Hypothalamus (tissue), 51 donors: ENCODE results near the gene BTBD10.
A peak's percentile ranks its signal among the peaks of the same experiment; 100 is the strongest.

ENCODE experiments used
- DNase-seq, 51 donors: peaks; one replicate each; lab custom pipeline; 2025; lab: John Stamatoyannopoulos, UW

BTBD10 gene

DNA sequence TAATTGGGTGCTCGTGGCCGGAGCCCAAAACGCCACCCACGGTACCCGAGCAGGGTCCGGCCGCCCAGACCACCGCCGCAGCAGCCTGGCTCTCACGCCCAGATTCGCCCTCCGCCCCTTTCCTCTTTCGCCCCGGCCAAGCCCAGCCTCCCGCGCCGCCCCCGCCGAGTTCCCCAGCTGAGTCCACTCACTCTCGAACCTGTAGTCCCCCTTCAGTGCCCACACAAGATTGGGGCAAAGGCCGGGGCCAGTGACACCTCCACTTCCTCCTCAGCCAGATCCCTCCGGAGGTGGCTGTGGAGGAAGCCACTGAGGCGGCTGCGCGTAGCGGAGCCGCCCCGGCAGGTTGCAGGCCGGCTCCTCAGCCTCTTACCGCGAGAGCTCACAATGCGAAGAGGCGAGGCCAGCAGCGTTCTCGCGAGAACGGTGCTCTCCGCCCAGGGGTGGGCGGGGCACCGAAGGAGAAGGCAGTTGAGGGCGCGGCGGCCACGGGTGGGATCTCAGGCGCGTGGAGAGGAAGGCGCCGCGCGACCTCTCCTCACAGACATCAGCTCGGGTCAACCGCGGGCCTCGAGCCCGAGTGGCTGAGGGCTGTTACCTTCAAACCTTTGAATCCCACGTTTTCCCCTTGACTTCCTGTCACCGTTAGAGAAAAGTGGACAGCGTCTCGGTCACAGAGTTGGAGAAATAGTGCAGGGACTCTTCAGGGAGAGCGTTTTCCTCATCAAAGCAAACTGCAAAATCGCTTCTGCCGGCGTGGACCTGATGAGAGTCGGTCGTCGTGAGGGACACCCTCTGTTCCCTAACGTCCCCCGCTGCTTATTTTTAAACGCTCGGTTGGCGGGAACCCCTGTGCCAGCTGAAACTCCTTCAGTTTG, at the start of gene BTBD10:
TSS of gene BTBD10 (minus strand) at position 322 of the 878 bp plus-strand sequence. CDS start 18,098 bp downstream, outside the sequence.
- DNase-seq: peak; percentile 49 to 94 (median 83)

DNA sequence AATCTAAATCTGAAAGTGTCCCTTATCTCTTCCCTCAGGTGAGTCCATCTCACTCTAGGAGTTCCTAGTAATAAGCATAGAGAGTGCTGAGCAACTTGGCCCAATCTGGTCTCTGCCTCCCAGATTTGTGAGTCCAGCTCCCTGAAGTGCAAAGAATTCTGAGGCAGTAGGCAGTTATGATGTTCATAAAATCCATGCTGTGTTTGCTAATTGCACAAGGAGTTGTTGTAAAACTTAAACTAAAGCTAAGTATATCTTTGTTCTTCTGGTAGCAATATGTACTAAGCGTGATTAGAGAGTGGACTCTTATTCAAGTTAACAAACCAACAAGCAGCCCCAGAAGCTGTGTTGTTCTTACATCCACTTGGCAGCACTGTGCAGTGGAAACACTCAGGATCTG, 40.4 kb upstream of the BTBD10 start:
- DNase-seq: no peak

DNA sequence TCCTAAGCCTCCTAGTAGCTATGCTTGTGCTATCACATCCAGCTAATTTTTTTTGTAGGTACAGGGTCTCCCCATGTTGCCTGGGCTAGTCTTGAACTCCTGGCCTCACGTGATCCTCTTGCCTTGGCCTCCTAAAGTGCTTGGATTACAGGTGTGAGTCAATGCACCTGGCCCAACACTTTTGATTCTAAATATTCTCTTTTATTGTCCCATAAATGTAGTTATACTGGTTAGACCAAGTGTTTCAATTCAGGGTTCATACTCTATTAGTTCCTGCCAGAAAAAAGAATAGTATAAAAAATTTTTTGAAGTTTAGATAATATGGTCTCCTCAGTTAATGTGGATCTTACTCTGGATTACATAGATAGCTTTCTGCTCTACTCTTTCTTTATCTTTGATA, 39.5 kb upstream of the BTBD10 start:
- DNase-seq: no peak

DNA sequence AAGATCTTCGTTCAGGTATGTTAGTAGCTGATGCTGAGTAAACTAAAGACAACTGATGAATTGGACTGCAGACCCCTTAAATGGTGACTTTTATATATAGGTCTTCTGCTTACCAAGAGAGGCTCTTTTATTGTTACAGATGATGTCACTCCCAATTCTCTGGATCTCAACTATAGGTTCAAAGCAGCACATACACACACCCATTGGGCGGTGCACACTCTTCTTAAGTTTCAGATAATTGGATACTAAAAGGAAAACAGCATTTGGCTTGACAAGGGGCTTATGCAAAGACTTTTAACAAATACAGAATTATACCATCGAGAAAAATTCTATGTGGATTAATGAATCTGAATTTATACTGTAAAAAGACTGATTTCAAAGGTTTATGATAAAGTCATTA, 32.9 kb upstream of the BTBD10 start, which contains the start of gene PTH:
TSS of gene PTH (minus strand) at position 69 of the 400 bp plus-strand sequence. CDS start 3,142 bp downstream, outside the sequence.
- no peak for DNase-seq

DNA sequence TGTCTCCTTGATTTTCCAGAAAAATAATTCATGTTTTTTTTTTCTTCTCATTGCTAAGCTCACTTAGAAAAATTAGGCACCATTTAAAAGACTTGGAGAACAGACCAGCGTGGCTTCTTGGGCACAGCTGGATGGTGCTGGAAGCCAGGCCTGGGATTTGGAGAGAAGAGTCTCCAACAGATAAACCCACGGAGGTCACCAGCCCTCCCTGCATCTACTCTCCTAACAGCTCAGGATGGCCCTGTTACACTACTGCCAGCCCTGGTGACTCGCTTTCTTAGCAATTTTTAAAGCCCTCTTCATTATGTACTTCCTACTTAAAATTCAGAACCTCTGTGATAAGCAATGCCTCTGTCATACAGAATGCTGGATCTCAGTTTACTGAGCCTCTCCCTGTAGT, 31.0 kb upstream of the BTBD10 start:
- no peak for DNase-seq

DNA sequence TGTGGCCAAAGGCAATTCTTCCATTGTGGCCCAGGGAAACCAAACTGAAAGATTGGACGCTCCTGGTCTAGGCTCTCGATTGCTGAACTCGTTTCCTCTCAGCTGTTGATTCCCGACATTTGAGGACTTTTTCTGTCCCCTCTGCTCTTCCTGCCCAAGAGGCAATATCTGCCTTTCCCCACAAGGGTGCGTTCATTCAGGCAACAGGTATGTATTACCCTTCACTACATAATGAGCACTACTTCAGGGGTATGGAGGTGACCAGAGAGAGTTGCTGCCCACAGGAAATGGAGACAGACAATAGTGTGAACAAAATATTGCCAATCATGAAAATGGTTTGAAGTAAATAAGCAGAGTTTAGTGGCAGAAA, 24.6 kb upstream of the BTBD10 start:
- DNase-seq: no peak

DNA sequence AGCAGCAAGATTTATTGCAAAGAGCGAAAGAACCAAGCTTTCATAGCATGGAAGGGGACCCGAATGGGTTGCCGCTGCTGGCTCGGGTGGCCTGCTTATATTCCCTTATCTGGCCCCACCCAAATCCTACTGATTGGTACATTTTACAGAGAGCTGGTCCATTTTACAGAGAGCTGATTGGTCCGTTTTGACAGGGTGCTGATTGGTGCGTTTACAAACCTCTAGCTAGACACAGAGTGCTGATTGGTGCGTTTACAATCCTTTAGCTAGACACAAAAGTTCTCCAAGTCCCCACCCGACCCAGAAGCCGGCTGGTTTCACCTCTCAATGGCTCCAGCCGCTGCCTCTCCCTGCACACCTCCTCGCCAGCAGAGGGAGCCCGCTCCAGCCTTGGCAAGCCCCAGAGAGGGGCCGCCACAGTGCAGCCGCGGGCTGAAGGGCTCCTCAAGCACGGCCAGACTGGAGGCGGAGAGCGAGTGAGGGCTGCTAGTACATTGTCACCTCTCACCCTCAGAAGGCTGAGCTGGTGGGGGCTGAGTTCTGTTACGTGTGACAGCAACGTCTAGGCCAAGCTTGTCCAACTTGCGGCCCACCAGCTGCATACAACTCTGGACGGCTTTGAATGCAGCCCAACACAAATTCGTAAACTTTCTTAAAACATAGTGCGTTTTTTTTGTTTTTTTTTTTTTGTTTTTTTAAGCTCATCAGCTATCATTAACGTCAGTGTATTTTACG, 24.1 kb upstream of the BTBD10 start:
- peak in 4 of 51 donors; percentile 4 to 25 (median 12) for DNase-seq

DNA sequence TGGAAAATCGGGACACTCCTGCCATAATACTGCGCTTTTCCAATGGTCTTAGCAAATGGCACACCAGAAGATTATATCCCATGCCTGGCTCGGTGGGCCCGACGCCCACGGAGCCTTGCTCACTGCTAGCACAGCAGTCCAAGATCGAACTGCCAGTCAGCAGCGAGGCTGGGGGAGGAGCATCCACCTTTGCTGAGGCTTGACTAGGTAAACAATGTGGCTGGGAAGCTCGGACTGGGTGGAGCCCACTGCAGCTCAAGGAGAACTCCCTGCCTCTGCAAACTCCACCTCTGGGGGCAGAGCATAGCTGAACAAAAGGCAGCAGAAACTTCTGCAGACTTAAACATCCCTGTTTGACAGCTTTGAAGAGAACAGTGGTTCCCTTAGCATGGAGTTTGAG, 17.2 kb upstream of the BTBD10 start:
- no peak for DNase-seq

DNA sequence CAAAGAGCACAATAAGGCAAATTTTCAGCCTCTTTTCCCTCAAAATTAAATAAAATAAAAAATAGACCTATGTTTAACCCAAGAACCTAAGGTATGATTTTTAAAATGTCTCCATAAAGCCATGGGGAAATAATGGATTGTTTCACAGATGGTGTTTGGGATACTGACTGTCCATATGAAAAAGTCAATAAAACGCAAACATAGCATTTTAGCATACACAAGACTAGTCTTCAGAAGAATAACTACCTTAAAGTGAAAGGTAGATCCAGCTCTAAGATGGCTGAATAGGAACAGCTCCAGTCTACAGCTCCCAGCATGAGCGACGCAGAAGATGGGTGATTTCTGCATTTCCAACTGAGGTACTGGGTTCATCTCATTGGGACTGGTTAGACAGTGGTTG, 16.7 kb upstream of the BTBD10 start:
- no peak for DNase-seq

DNA sequence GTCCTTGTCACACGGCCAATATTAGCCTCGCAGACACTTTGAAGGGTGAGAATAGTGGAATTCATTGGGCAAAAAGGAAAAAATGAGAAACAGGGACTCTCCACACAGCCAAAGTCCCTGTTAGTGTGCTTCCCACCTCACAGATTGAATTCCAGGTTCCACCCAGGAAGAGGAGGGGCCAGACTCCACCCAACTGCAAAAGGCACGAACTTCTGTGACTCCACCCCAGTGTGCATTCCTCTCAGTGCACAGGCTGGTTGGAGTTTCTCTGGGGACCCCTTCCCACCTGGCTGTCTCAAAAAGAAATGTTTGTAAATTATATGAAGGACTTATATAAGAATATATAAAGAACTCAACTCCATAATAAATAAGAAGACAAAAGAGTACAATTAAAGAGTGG, 12.1 kb upstream of the BTBD10 start:
- DNase-seq: no peak

DNA sequence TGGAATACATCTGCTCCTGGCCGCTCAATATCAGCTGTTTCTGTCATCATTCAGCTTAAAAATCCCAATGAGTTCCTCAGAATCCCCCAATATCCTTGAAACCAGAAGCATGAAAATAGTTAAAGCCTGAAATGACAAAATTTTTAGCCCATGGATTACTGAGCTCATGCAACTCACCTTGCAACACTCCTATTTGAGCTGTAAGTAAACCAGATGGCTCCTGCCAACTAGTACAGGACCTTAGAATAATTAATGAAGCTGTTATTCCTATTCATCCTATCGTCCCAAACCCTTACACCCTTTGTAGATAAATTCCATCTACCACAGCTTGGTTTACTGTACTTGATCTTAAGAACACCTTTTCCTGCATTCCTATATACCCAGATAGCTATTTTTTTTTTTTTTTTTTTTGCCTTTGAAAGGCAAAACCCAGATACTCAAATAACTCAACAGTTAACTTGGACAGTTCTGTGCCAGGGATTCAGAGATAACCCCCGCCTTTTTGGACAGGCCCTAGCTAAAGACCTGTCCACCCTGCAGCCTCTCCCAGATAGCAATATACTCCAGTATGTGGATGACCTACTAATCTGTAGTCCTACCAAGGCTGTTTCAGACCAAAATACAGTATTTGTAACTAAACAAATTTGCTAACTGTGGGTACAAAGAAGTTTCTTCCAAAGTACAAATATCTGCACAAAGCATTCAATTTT, 10.1 kb upstream of the BTBD10 start:
- no peak for DNase-seq

DNA sequence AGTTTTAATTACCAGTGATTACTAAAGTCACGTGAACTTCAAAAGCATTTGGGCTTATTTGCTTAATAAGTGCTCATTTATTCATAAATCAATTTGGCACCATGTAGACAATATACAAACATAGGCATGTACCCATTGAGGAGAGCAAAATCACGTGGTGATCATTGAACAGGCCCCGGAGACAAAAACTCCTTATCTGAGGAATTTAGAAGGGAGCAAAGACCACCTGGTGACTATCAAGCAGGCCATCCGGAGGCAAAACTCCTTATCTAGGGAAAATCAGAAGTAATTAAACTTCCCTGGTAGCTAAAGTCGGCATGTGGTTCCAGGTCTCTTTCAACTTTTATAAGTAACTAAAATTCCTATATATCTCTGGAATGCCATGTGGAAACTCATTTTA, 5.7 kb upstream of the BTBD10 start:
- DNase-seq: no peak

DNA sequence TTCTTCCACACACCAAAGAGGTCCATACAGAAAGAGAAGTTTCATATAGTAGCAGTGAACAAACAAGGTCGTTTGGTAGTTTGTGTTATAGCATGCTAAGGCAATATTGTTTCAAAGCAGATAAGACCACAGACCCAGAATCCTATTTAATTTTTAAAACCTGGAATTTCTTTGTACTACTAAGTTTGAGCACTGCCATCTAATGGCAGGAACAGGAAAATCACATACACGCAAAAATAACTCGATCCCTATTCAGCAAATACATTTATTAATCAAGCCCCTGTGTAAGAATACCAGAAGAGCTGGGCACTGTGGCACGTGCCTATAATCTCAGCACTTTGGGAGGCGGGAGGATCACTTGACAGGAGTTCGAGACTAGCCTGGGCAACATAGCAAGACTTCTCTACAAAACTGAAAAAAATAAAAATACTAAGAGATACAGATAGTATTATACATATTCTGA, 2.9 kb upstream of the BTBD10 start:
- DNase-seq: peak in 2 of 51 donors; percentile 12 to 35

DNA sequence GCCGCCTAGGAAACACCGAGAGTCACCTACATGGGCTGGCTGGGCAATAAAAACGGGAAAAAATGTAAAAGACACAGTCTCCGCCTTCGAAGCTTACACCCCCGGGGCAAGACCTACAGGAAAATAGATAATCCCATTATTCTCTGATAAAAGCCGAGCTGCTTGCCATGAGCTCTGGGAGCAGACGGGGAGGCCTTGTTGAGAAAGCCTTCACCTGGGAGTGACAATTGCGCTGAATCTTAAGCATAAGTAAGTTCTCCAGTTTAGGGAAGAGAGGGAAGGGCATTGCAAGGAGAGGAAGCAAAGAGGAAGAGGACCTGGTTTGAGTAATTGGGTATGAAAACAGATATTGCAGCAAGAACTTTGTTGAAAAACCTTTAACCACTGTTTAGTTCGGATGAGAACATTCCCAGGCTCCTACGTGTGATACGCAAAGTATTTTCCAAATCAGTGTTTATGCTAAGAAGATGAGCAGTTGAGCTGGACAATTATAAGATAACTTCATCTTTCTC, 813 bp upstream of the BTBD10 start:
- DNase-seq: peak in 1 of 51 donors; percentile 16

DNA sequence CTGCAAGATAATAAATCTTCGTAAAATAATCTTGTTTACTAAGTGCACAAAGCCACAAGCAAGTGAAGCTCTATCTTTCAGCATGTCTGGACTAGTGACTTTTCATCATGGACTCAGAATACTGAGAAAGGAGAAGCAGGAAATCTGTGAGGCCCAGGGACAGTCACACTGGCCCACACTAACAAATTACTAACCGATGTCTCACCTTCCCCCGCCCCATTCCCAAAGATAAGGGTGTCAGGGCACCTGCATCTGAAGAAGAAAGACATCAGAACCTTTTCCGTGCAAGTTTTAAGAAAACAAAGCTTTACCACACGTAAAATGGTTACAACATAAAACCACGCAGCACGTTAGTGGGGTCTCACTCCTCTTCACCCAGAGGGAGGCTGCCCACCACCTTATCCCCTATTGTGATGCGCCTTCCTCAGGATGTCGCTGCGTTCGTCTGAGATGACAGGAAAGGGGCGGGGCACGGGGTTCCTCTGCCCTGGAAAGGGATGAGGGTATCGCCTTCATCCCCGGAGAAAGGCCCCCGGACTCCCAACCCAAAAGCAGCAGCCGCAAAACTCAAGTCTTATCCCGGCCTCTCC, 616 bp downstream of the BTBD10 start:
- peak in 23 of 51 donors; percentile 36 to 81 (median 58) for DNase-seq

DNA sequence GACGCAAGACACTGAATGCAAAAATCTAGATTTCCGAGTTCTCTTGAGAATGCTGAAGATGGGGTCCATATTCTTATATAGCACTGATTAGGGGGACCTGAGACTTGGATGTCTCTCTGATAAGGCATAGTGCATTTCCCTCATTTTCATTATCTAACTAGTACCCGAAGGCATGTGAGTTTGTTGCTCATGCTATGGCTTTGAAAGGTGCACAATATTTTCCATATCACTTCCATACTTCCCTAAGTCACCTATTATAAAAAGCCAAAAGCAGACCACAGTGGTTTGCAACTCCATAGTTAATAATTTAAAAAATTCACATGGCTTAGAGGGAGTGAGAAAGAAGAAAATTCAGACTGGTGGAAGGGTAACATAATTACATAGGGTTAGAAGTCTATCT, 1.7 kb downstream of the BTBD10 start:
- DNase-seq: no peak

DNA sequence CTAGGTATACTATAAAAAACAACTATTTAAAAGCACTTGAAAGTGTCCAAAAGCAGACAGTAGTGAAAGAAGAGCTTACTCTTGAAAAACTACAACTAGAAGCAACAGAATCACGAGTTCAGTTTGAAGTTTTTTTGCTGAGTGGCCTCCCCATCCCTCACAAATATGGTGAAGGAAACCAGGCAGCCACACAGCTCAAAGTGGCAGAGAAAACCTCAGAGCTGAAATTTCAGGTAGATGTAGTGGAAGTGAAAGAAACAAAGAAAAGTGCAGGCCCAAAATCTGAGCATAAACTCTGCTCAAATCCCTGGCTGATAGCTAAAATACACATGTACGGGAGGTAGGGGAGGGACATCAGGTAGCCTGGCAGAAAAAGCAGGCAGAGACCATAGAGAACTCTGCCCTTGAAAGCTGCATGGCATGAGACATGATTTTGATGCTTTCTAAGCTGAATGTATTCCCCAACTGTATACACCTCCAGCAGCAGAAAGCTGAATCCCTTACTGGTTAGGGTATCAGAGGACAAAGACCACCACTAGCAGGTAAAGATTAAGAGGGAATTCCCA, 12.1 kb downstream of the BTBD10 start:
- DNase-seq: no peak

DNA sequence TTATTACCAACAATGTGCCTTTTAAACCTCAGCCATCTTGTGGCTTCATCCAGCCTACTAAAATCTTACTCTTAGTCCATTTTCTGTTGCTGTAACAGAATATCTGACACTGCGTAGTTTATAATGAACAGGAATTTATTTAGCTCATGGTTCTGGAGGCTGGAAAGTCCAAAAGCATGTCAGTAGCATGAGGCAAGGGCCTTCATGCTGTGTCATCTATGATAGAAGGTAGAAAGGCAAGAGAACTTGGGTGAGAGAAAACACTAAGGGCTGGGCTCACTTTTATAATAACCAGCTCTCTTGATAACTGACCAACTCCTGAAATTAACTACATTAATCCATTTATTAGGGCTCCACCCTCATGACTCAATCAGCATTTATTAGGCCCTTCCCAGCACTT, 13.5 kb downstream of the BTBD10 start:
- DNase-seq: no peak

DNA sequence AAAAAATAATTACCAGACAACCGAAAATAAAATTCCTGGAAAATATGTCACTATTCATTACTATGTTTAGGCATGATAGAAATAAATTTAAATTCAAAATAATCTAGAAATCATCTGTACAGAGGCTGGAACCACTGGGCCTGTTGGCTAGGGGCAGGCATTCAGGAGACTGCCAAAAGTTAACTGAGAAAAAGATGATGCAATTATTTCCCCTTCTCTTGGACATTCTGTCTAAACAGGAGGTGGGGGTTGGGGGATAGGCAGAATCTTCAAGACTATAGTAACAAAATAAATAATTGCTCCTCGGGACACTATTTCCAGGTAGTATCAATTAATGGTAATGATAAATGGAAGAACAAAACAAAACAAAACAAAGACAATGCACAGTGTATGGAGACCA, 14.1 kb downstream of the BTBD10 start:
- no peak for DNase-seq

DNA sequence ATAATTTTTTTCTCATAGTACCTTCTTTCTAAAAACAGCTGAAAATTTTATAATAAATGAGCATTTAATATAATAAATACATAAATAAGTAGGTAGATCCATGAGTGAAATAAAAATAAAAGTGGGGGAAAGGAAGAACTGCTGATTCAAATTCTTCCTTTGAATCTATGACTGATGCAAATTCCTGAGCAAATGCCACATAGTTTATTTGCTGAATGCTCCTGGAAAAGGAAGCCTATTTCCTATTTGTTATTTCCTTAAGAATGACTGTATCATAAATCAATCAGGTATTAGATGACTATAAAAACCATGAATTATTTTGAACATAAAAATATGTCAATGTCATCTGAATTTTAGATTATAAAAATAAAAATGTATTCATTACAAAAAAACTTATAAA, 16.6 kb downstream of the BTBD10 start:
- no peak for DNase-seq
